Fibroblast of upper back skin (primary cell): ENCODE measurements around the gene ROPN1B.
"Not testable (repeated sequence)": the region's sequence is repeated elsewhere in the genome, so short reads cannot be mapped to it uniquely, and the experiment has no call there.

Source experiments
- DNase-seq: peaks from one replicate; pipeline ENCODE4 v3.0.0-alpha.2; 2013

Gene ROPN1B

GRCh38 chr3:125968701-125969592, at the start of gene ROPN1B:
ROPN1B (plus strand) TSS chr3:125969178; CDS start chr3:125972055, 2,877 bp downstream.
- not testable (repeated sequence) for DNase-seq

- not testable (repeated sequence) for DNase-seq
These were observed 48.8 kb upstream of the ROPN1B start for GRCh38 chr3:125920191-125920590.

GRCh38 chr3:125920751-125921279, 48.2 kb upstream of the ROPN1B start:
- not testable (repeated sequence) for DNase-seq

DNA sequence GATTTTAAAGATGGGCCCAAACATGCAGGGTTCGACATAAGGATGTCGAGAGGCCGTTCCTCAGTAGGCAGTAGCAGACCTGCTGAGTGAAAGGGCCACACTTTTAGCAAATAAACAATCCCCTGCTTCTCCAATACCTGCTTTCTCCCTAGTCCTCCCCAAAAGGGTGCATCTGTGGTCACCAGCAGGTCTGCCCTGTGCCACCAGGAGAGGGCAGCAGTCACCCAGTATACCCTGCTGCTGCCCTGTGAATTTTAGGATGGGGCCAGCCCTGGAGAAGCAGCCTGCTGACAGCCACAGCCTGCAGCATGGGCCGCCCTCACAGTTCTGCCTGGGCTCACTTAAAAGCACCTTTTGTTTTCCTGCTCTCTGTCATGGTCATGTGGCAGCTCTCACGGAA, 47.3 kb upstream of the ROPN1B start:
- peak; percentile 34 for DNase-seq

GRCh38 chr3:125923324-125924115, 45.5 kb upstream of the ROPN1B start:
- DNase-seq, result peak; percentile 49

- DNase-seq, result not testable (repeated sequence)
These were observed 44.7 kb upstream of the ROPN1B start for GRCh38 chr3:125924276-125924675.

DNA sequence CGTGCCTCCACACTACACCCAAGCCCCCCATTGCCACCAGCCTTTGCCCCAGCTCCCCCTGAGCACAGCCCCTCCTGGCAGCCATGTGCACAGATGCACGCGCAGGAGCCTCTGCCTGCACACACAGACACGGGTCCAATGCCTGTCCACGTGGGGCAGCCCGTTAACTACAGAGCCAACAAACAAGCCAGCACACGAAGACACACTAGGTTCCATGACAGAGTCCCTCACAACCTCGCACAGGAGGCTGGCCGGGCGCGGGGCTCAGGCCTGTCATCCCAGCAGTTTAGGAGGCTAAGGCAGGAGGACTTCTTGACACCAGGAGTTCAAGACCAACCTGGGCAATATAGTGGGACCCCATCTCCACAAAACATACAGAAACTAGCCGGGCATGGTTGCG, 43.3 kb upstream of the ROPN1B start:
- not testable (repeated sequence) for DNase-seq

GRCh38 chr3:125928771-125929545, 40.0 kb upstream of the ROPN1B start:
- DNase-seq, result not testable (repeated sequence)

DNA sequence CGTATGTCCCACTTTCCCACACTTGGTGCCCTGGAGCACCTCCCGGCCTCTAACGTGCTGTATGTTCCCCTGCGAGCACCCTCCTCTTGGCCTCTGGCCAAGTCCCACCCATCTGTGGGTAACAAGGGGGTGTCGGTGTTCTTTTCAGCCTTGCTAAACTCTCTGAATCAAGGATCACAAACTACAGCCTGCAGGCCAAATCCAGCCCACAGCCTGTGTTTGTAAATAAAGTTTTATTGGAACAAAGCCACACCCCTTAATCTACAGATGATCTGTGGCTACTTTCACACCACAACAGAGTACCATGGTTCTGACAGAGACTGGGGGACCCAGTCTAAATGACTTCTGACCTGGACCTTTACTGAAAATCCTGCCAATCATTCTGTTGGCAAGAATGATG, 39.2 kb upstream of the ROPN1B start:
- DNase-seq, result not testable (repeated sequence)

DNA sequence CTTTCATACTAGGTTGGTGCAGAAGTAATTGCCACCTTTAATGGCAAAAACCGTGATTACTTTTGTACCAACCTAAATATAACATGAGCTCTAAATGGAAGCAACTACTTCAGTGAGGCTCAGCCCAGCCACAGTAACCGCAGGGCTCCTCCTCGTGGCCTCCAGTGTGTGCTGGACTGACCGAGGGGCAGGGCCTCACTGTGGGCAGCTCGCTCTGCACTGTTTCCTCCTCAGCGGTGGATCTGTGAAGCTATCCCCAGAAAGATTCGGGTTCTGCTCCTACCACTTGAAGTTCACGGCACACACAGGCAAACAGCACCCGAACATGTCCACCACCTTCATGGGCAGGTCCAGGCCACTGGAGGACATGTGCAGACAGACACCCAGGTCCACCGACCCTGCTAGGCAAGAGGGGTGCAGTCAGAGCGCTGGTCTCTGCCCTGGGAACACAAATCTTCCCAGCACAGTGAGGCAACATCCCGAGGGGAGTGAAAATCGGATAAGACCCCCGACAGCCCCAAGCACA, 37.6 kb upstream of the ROPN1B start:
- DNase-seq, result not testable (repeated sequence)

DNA sequence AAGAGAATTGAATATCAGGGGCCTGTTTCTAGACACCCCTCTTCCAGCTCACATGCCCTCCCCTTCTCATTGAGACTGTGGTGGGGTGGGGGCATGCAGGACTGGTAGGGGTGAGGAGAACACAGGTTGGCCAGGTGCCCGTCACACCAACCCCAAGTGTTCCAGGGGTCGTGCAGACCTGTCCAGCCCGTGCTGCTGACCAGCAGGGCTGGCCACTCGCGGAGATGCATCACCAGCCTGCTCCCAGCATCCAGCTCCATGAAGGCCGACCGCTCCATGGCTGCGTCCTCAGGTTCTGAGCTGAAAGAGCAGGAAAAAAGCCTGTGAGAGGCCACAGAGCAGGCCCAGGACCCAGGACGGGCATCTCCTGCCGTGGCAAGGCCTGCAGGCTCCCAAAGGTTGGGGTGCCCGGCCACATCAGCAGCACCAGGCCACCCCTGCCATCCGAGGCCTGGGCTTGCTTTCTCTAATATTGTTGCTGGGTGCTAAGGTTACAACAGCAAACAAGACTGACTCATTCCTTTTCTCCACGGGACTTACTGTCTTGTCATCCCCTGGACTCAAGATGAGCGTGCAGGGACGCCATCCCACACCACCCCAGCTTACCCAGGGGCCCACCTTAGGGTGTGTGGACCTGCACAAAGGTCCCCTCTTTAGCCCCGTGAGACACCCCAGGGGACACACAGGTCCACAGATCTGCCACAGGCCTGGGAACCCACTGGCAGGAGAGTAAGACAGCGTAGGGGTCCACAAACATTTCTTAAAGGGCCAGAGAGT, 35.4 kb upstream of the ROPN1B start:
- DNase-seq, result not testable (repeated sequence)

- DNase-seq, result not testable (repeated sequence)
These were observed 33.6 kb upstream of the ROPN1B start for GRCh38 chr3:125935252-125935874.

- DNase-seq, result peak; percentile 25
These were observed 32.7 kb upstream of the ROPN1B start for GRCh38 chr3:125936210-125936815.

GRCh38 chr3:125936891-125937290, 32.1 kb upstream of the ROPN1B start:
- DNase-seq, result not testable (repeated sequence)

GRCh38 chr3:125947806-125948205, 21.2 kb upstream of the ROPN1B start:
- DNase-seq, result peak; percentile 46

GRCh38 chr3:125948901-125949300, 20.1 kb upstream of the ROPN1B start:
- peak; percentile 34 for DNase-seq

DNA sequence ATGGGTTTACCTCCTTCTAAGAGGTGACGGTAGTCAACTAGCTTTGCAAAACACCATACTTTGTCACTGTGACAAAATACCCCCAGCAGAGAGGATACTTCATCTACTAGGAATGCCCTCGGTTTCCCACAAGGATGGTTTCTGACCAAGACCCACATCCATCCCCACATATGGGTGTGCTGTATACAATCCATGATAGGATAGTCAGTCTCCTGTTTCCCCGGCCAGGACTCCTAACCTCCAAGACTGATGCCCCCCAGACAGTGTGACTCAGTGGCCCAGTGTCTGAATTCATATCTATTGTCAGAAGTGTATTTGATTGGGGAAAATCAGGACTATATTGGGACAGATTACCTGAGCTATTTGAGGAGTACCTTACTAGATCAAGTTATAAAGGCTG, 17.8 kb upstream of the ROPN1B start:
- peak; percentile 41 for DNase-seq

- not testable (repeated sequence) for DNase-seq
These were observed 12.0 kb upstream of the ROPN1B start for GRCh38 chr3:125957020-125957419.

DNA sequence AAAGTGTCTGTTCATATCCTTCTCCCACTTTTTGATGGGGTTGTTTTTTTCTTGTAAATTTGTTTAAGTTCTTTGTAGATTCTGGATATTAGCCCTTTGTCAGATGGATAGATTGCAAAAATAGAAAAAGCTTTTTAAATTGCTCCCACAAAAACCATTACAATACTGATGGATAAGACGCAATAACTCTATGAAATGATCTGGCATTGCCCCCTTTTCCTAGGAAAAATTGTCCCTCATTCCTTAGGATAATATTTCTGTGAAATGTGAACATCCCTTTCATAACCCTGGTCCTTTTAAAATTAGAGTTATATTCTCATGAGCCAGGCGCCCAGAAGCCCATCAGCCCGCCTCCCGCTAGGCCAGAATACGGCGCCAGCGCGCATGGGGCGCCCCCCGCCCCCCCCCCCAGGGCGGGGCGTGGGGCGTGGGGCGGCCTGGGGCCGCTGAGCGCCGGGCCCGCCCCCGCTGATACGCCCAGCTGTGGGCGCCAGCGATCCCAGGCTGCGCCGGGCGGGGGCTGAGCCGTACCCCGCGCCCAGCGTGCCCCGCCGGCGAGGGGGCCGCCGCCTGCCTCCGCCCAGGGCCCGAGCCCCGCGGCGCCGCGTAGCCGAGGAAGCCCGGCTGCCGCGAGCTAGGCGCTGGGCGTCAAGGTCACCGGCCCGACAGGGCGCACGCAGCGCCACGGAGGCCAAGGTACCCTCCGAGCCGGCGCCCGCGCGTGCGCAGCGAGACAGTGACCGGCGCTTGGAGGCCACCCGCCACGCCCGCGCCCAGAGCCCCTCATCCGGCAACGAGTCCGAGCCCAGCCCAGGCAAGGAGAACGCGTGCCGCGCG, 11.1 kb upstream of the ROPN1B start:
- no peak for DNase-seq
